Esophagus muscularis mucosa (tissue), 4 donors: ENCODE measurements around the gene PCMT1. TPM values are rescaled to one million over a fixed set of nuclear protein-coding genes. Genes with fewer than 3 reads are reported as not detected.

Source experiments
- DNase-seq: peaks from one replicate; pipeline ENCODE4 v3.0.0-alpha.2; 2017; ENCODE audit errors: extremely low spot score
- H3K27ac ChIP-seq, 4 donors: fragments of 200-600 bp; sonication (generic); replicated peaks in 1 of 4; 1 replicate in 3 of 4; 2 replicates in 1 of 4; pipeline ENCODE4 v1.5.1; 2016 to 2019; ENCODE audit warnings: mild to moderate bottlenecking in 1 of 4
- H3K27me3 ChIP-seq, 4 donors: fragments of 200-600 bp; sonication (generic); one replicate each; pipeline versions ENCODE4 v1.5.1 to v1.6.0; 2016 to 2019
- H3K36me3 ChIP-seq, 4 donors: fragments of 200-600 bp; sonication (generic); one replicate each; pipeline ENCODE4 v1.5.1; 2016 to 2019
- H3K4me1 ChIP-seq, 4 donors: fragments of 200-600 bp; sonication (generic); one replicate each; pipeline ENCODE4 v1.5.1; 2016 to 2019
- H3K4me3 ChIP-seq, 4 donors: fragments of 200-600 bp; sonication (generic); 1 replicate in 2 of 4; 2 replicates in 2 of 4; pipeline ENCODE4 v1.5.1; 2016 to 2019; ENCODE audit warnings: mild to moderate bottlenecking in 4 of 4, moderate library complexity in 1 of 4
- H3K9me3 ChIP-seq, 4 donors: fragments of 200-600 bp; sonication (generic); 1 replicate in 3 of 4; 2 replicates in 1 of 4; pipeline ENCODE4 v1.5.1; 2016 to 2019
- CTCF ChIP-seq, 3 experiments: fragments of 200-600 bp in 2 of 3; fragments of 450-650 bp in 1 of 3; sonication (generic) in 2 of 3; IDR thresholded peaks; one replicate each; pipeline ENCODE4 v1.5.1; 2017 to 2019; ENCODE audit warnings: antibody characterized with exemption in 3 of 3, mild to moderate bottlenecking in 2 of 3, moderate library complexity in 1 of 3
- EP300 ChIP-seq: sonication (generic); formaldehyde crosslinking; IDR thresholded peaks from one replicate; pipeline ENCODE4 v1.6.1; 2017; ENCODE audit warnings: antibody characterized with exemption
- POLR2A ChIP-seq: fragments of 450-650 bp; IDR thresholded peaks from one replicate; pipeline ENCODE4 v1.6.1; 2017; ENCODE audit warnings: antibody characterized with exemption, moderate library complexity, mild to moderate bottlenecking, low read depth
- POLR2AphosphoS5 ChIP-seq, 2 donors: sonication (generic); formaldehyde crosslinking; IDR thresholded peaks; one replicate each; pipeline ENCODE4 v1.6.1; 2017; ENCODE audit warnings: antibody characterized with exemption in 2 of 2
- WGBS: methylation state at CpG from one replicate; pipeline ENCODE4 v1.1.5; 2018; 5-methylcytosine and 5-hydroxymethylcytosine counted together
- intact Hi-C: fragments of 100-400 bp; cut with DNase I; formaldehyde crosslinking; loops from one replicate; pipeline ENCODE4 v1.15.1; 2023
- total RNA-seq, 4 donors: library from RNA; depleted of rRNA; stranded (reverse); fragments of >200 nt; gene quantifications; one replicate each; pipeline versions ENCODE4 v1.1.0 to v1.2.1, GENCODE V29; 2016

Gene PCMT1
- total RNA-seq, 4 donors from 2014 or later: 93.9 to 111 (median 107) TPM

- no peak overlapping the region for H3K27ac ChIP-seq
- H3K36me3 ChIP-seq: peaks cover 0 to 19% (median 12%) of the 10 kb centered on the region in 4 donors
- TF ChIP-seq POLR2A (no peak), CTCF (IDR thresholded peaks at IDR 0.05) (no peak), POLR2AphosphoS5 (IDR thresholded peaks at IDR 0.05) (no peak), EP300 (no peak)
- intact Hi-C loops: no loop called here
- H3K9me3 ChIP-seq: peaks cover 0 to 10% (median 2%) of the 10 kb centered on the region in 4 donors
- H3K4me1 ChIP-seq: peaks cover 0 to 14% (median 3%) of the 10 kb centered on the region in 4 donors
- 80% methylated on average over 1 of the region's 1 CpG for WGBS
- H3K4me3 ChIP-seq: no peak overlapping the region
- no peaks in the 10 kb centered on the region for H3K27me3 ChIP-seq
- no peak for DNase-seq
Measured at GRCh38 chr6:149761438-149761837, 11.9 kb downstream of the PCMT1 start.

- H3K4me3 ChIP-seq: no peak overlapping the region
- intact Hi-C loops: no loop called here
- DNase-seq: no peak
- no peaks in the 10 kb centered on the region for H3K27me3 ChIP-seq
- peaks cover 0 to 10% (median 3%) of the 10 kb centered on the region in 4 donors for H3K9me3 ChIP-seq
- H3K36me3 ChIP-seq: peaks cover 0 to 34% (median 25%) of the 10 kb centered on the region in 4 donors
- no peak overlapping the region for H3K27ac ChIP-seq
- TF ChIP-seq POLR2AphosphoS5 (IDR thresholded peaks at IDR 0.05) (no peak), CTCF (IDR thresholded peaks at IDR 0.05) (no peak), POLR2A (no peak), EP300 (no peak)
- peaks cover 0 to 6% (median 0%) of the 10 kb centered on the region in 4 donors for H3K4me1 ChIP-seq
Measured at GRCh38 chr6:149763866-149764265, 14.3 kb downstream of the PCMT1 start.

- DNase-seq: no peak
- H3K9me3 ChIP-seq: peaks cover 0 to 10% (median 3%) of the 10 kb centered on the region in 4 donors
- H3K36me3 ChIP-seq: peaks cover 0 to 31% (median 16%) of the 10 kb centered on the region in 4 donors
- WGBS: 53% methylated on average over 3 of the region's 3 CpGs
- no peak overlapping the region for H3K27ac ChIP-seq
- intact Hi-C loops: no loop called here
- no peak overlapping the region for H3K4me3 ChIP-seq
- TF ChIP-seq EP300: no peak
- TF ChIP-seq POLR2AphosphoS5 (IDR thresholded peaks at IDR 0.05): no peak
- TF ChIP-seq CTCF (IDR thresholded peaks at IDR 0.05): no peak
- H3K27me3 ChIP-seq: no peaks in the 10 kb centered on the region
- H3K4me1 ChIP-seq: no peaks in the 10 kb centered on the region
Measured at GRCh38 chr6:149766156-149766769, 16.7 kb downstream of the PCMT1 start.

GRCh38 chr6:149769676-149770075, 20.1 kb downstream of the PCMT1 start:
- no peaks in the 10 kb centered on the region for H3K27me3 ChIP-seq
- no peak for TF ChIP-seq POLR2A
- no peak for TF ChIP-seq CTCF (IDR thresholded peaks at IDR 0.05)
- no peak for TF ChIP-seq EP300
- TF ChIP-seq POLR2AphosphoS5 (IDR thresholded peaks at IDR 0.05): no peak
- WGBS: 97% methylated on average over 2 of the region's 2 CpGs
- H3K27ac ChIP-seq: no peak overlapping the region
- intact Hi-C loops: no loop called here
- H3K4me1 ChIP-seq: no peaks in the 10 kb centered on the region
- DNase-seq: no peak
- H3K36me3 ChIP-seq: peaks cover 5 to 64% (median 42%) of the 10 kb centered on the region in 4 donors
- peaks cover 0 to 10% (median 3%) of the 10 kb centered on the region in 4 donors for H3K9me3 ChIP-seq
- no peak overlapping the region for H3K4me3 ChIP-seq

- H3K36me3 ChIP-seq: peaks cover 5 to 72% (median 52%) of the 10 kb centered on the region in 4 donors
- no peak overlapping the region for H3K27ac ChIP-seq
- H3K9me3 ChIP-seq: peaks cover 0 to 4% (median 1%) of the 10 kb centered on the region in 4 donors
- intact Hi-C loops: no loop called here
- DNase-seq: no peak
- TF ChIP-seq POLR2A: no peak
- no peak for TF ChIP-seq CTCF (IDR thresholded peaks at IDR 0.05)
- no peak for TF ChIP-seq EP300
- no peak for TF ChIP-seq POLR2AphosphoS5 (IDR thresholded peaks at IDR 0.05)
- 100% methylated on average over 3 of the region's 3 CpGs for WGBS
- H3K27me3 ChIP-seq: no peaks in the 10 kb centered on the region
- H3K4me1 ChIP-seq: no peaks in the 10 kb centered on the region
- no peak overlapping the region for H3K4me3 ChIP-seq
Measured at GRCh38 chr6:149771185-149771584, 21.6 kb downstream of the PCMT1 start.
